Lung (tissue), 12 donors: ENCODE results near the gene HMSD. TPM values are rescaled to one million over a fixed set of nuclear protein-coding genes. Genes with fewer than 3 reads are reported as not detected.

Experiments
- ATAC-seq: fragments of 200-7000 bp; cut with Tn5 transposase; one replicate; pipeline ENCODE4 v1.9.1; 2020; ENCODE audit warnings: moderate number of reproducible peaks; ENCODE audit not compliant: insufficient read depth, low FRiP score
- DNase-seq, 3 donors: peaks; one replicate each; pipeline ENCODE4 v3.0.0-alpha.2; 2013 to 2017
- H3K27ac ChIP-seq, 2 donors: one replicate each; pipeline ENCODE4 v1.5.1; 2013; ENCODE audit warnings: mild to moderate bottlenecking in 2 of 2, moderate library complexity in 2 of 2, control low read depth in 1 of 2, inconsistent platforms in 1 of 2, low read depth in 1 of 2, low read length in 1 of 2
- H3K27me3 ChIP-seq, 3 donors: one replicate each; pipeline ENCODE4 v1.5.1; 2013; ENCODE audit warnings: low read length in 2 of 3; ENCODE audit not compliant: control insufficient read depth in 3 of 3, insufficient read depth in 3 of 3
- H3K36me3 ChIP-seq, 4 donors: one replicate each; pipeline ENCODE4 v1.5.1; 2013; ENCODE audit warnings: low read length in 4 of 4, mild to moderate bottlenecking in 1 of 4, moderate library complexity in 1 of 4; ENCODE audit not compliant: control insufficient read depth in 4 of 4, insufficient read depth in 4 of 4
- H3K4me1 ChIP-seq, 5 donors: one replicate each; pipeline ENCODE4 v1.5.1; 2013; ENCODE audit warnings: low read length in 5 of 5, mild to moderate bottlenecking in 2 of 5, moderate library complexity in 1 of 5; ENCODE audit not compliant: control insufficient read depth in 5 of 5, insufficient read depth in 5 of 5
- H3K4me3 ChIP-seq: one replicate; pipeline ENCODE4 v1.5.1; 2013; ENCODE audit warnings: mild to moderate bottlenecking, control low read depth, moderate library complexity
- H3K9ac ChIP-seq, 2 donors: one replicate each; pipeline ENCODE4 v1.5.1; 2013; ENCODE audit warnings: low read length in 2 of 2, control low read depth in 1 of 2; ENCODE audit not compliant: insufficient read depth in 1 of 2
- H3K9me3 ChIP-seq, 4 donors: one replicate each; pipeline ENCODE4 v1.5.1; 2013; ENCODE audit warnings: low read length in 3 of 4, mild to moderate bottlenecking in 1 of 4, moderate library complexity in 1 of 4; ENCODE audit not compliant: control insufficient read depth in 4 of 4, insufficient read depth in 3 of 4
- WGBS, 2 donors: extraction: QIAGEN DNeasy Blood & Tissue Kit; methylation state at CpG; one replicate each; pipeline ENCODE4 v1.1.7; 2013; 5-methylcytosine and 5-hydroxymethylcytosine counted together
- polyA plus RNA-seq, 2 donors: library from polyadenylated mRNA; stranded (reverse); fragments of 200-250 nt; gene quantifications; one replicate each; pipeline ENCODE4 v1.2.1, GENCODE V29; 2013
- total RNA-seq, 2 donors: library from RNA; depleted of rRNA in 1 of 2; stranded (reverse); fragments of >200 nt in 1 of 2; gene quantifications; one replicate each; pipeline ENCODE4 v1.2.1, GENCODE V29; 2014 to 2021
- TF ChIP-seq, protein P1 (sequence below): IDR thresholded peaks from 2 replicates; pipeline ENCODE4 v1.5.1; 2012; ENCODE audit warnings: mild to moderate bottlenecking; ENCODE audit errors: control extremely low read depth, extremely low read depth
- donor health status: control.
- donor health status: control.
- donor health status: Bipolar disorder and iron deficiency.
- donor health status: healthy.
- donor health status: DM: yes; HTN: yes; CAD: no.

The HMSD gene
- total and polyA plus RNA-seq, 4 donors = 0.17 to 2.3 (median 0.76) TPM

DNA sequence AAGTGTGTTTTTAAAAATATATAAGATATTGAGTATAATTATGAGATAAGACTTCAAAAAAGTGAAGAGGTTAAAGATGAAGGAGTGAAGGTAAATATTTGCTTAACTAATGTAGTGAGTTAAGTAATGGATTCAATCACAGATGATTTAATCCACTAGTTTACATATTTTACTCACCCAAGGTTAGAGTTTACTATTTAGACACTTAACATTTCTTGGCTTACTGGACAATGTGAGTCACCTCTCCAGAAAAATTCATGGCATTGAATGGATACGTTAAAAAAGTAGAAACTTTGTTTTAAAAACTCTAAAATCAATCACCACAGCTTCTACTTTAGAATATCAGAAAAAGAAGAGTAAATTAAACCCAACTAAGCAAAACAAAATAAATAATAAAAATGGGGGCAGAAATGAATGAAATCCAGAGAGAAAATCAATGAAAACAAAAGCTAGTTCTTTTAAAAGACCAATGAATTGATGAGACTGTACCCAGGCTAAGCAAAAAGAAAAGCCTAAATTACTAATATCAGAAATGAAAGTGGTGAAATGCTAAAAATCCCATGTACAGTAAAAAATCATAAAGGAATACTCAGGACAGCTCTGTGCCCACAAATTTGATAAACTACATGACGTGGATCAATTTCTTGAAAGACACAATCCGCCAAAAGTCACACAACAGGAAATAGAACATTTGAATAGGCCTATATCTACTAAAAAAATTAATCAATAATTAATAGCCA, 1.9 kb upstream of the HMSD start:
- Histone ChIP-seq H3K4me3 (no peak overlapping the region), H3K27me3 (peaks cover 0 to 10% (median 6%) of the 10 kb centered on the region in 3 donors), H3K27ac (no peak overlapping the region), H3K9ac (no peak overlapping the region), H3K4me1 (peaks cover 0 to 5% (median 0%) of the 10 kb centered on the region in 5 donors), H3K9me3 (no peaks in the 10 kb centered on the region), H3K36me3 (no peaks in the 10 kb centered on the region)
- no peak for DNase-seq
- ATAC-seq = no peak
- TF ChIP-seq, protein P1, sequence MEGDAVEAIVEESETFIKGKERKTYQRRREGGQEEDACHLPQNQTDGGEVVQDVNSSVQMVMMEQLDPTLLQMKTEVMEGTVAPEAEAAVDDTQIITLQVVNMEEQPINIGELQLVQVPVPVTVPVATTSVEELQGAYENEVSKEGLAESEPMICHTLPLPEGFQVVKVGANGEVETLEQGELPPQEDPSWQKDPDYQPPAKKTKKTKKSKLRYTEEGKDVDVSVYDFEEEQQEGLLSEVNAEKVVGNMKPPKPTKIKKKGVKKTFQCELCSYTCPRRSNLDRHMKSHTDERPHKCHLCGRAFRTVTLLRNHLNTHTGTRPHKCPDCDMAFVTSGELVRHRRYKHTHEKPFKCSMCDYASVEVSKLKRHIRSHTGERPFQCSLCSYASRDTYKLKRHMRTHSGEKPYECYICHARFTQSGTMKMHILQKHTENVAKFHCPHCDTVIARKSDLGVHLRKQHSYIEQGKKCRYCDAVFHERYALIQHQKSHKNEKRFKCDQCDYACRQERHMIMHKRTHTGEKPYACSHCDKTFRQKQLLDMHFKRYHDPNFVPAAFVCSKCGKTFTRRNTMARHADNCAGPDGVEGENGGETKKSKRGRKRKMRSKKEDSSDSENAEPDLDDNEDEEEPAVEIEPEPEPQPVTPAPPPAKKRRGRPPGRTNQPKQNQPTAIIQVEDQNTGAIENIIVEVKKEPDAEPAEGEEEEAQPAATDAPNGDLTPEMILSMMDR = no peak
- 83 to 97% methylated on average over 3 of the region's 3 CpGs for WGBS, 2 donors

DNA sequence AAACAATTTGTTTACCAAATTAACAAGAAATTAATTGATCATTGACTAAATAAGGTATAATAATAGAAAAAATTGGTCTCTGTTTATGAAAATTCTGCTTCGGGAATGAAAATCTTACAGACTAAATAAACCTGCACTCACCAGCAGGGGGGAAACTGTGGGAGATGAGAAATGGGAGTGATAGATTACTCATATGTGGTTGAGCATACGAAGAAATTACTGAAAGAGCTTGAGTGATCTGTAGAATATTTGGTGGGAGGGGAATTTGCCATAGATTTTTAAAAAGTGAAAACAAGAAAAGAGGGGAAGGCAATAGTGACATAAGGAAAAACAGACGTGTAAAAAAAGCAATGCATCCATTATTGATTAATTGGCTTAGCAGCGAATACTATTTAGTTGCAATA, 2.2 kb downstream of the HMSD start:
- WGBS, 2 donors = 73 to 79% methylated on average over 4 of the region's 4 CpGs
- Histone ChIP-seq H3K9me3 (peaks cover 0 to 1% (median 0%) of the 10 kb centered on the region in 4 donors), H3K4me3 (no peak overlapping the region), H3K4me1 (peaks cover 0 to 5% (median 0%) of the 10 kb centered on the region in 5 donors), H3K36me3 (no peaks in the 10 kb centered on the region), H3K27me3 (peaks cover 0 to 10% (median 6%) of the 10 kb centered on the region in 3 donors), H3K27ac (no peak overlapping the region), H3K9ac (no peak overlapping the region)
- DNase-seq (no peak), ATAC-seq (no peak)
- TF ChIP-seq, protein P1 = no peak

DNA sequence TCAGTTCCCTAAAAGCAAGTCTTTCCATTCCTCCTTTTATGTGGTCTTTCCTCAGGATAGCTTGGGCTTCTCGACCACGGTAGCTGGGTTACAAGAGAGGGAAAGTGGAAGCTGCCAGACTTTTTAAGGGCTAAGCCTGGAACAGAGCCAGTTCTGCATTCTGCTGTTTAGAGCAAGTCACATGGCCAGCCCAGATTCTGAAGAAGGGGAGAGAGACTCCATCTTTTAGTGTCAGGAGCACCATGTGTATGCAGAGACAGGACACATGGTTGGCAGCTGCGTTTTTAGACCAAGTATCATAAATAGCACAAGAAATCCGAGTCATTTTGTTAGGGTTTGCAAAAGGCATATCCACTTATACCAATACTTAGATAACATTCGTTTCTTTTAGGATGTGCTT, 4.7 kb downstream of the HMSD start:
- WGBS, 2 donors = 46 to 55% methylated on average over 5 of the region's 5 CpGs
- no peak for ATAC-seq

More for the DNA sequence above, 4.7 kb downstream of the HMSD start:
- H3K27ac ChIP-seq = no peak overlapping the region
- no peak overlapping the region for H3K4me3 ChIP-seq
- no peaks in the 10 kb centered on the region for H3K36me3 ChIP-seq
- TF ChIP-seq, protein P1 = no peak
- peaks cover 0 to under 1% (median 0%) of the 10 kb centered on the region in 3 donors for H3K27me3 ChIP-seq
- DNase-seq = peak; percentile 59 to 81 (median 67)
- H3K4me1 ChIP-seq = peaks cover 0 to 5% (median 0%) of the 10 kb centered on the region in 5 donors
- no peak overlapping the region for H3K9ac ChIP-seq
- peaks cover 0 to 1% (median 0%) of the 10 kb centered on the region in 4 donors for H3K9me3 ChIP-seq
